NOMO-1 (cell line): ENCODE data around the gene PBX1.

Source experiments
- DNase-seq, 2 experiments: peaks; one replicate each; lab custom pipeline; 2025; ENCODE audit not compliant: unreplicated experiment in 2 of 2; lab: John Stamatoyannopoulos, UW

PBX1 gene

GRCh38 chr1:164846731-164847691, 288.0 kb downstream of the PBX1 start:
- no peak for DNase-seq

GRCh38 chr1:164853146-164853545, 294.2 kb downstream of the PBX1 start:
- no peak for DNase-seq

- no peak for DNase-seq
Measured at GRCh38 chr1:164855716-164856329, 296.8 kb downstream of the PBX1 start.

- no peak for DNase-seq
Measured at GRCh38 chr1:164856381-164856780, 297.4 kb downstream of the PBX1 start.

- DNase-seq = no peak
Measured at GRCh38 chr1:164857439-164857838, 298.5 kb downstream of the PBX1 start.

- DNase-seq = no peak
Measured at GRCh38 chr1:164858096-164858632, 299.2 kb downstream of the PBX1 start.

GRCh38 chr1:164861632-164862031, 302.6 kb downstream of the PBX1 start:
- DNase-seq = no peak

- no peak for DNase-seq
Measured at GRCh38 chr1:164863056-164863455, 304.1 kb downstream of the PBX1 start.

- no peak for DNase-seq
Measured at GRCh38 chr1:164864161-164864560, 305.2 kb downstream of the PBX1 start.

GRCh38 chr1:164865385-164865784, 306.4 kb downstream of the PBX1 start:
- DNase-seq = no peak

GRCh38 chr1:164867590-164867989, 308.6 kb downstream of the PBX1 start:
- DNase-seq = no peak

- no peak for DNase-seq
Measured at GRCh38 chr1:164868990-164869389, 310.0 kb downstream of the PBX1 start.

GRCh38 chr1:164875518-164875917, 316.5 kb downstream of the PBX1 start:
- no peak for DNase-seq

GRCh38 chr1:164876398-164877116, 317.6 kb downstream of the PBX1 start:
- DNase-seq = no peak

GRCh38 chr1:164880199-164880598, 321.2 kb downstream of the PBX1 start:
- DNase-seq = no peak

GRCh38 chr1:164880644-164881043, 321.7 kb downstream of the PBX1 start:
- DNase-seq = no peak

GRCh38 chr1:164885311-164885710, 326.3 kb downstream of the PBX1 start:
- DNase-seq = no peak

GRCh38 chr1:164886101-164886500, 327.1 kb downstream of the PBX1 start:
- DNase-seq = no peak

- DNase-seq = no peak
Measured at GRCh38 chr1:164891615-164892014, 332.6 kb downstream of the PBX1 start.

- DNase-seq = no peak
Measured at GRCh38 chr1:164895026-164895912, 336.3 kb downstream of the PBX1 start.
